Upper lobe of left lung (tissue), 6 donors: ENCODE results near the gene CCDC138. TPM values are rescaled to one million over a fixed set of nuclear protein-coding genes. Genes with fewer than 3 reads are reported as not detected.
A peak's percentile ranks its signal among the peaks of the same experiment; 100 is the strongest.

Experiments
- ATAC-seq, 2 donors: fragments of 200-7000 bp; cut with Tn5 transposase; one replicate each; pipeline ENCODE4 v1.9.1; 2022; ENCODE audit warnings: mild to moderate bottlenecking in 2 of 2, moderate library complexity in 2 of 2; ENCODE audit not compliant: low FRiP score in 2 of 2
- DNase-seq, 2 donors: peaks; one replicate each; pipeline ENCODE4 v3.0.0-alpha.2; 2019 to 2020
- H3K27ac ChIP-seq, 4 donors: fragments of 200-600 bp; sonication (generic); one replicate each; pipeline ENCODE4 v1.5.1; 2016 to 2019
- H3K27me3 ChIP-seq, 4 donors: fragments of 200-600 bp; sonication (generic); one replicate each; pipeline ENCODE4 v1.5.1; 2017 to 2019
- H3K36me3 ChIP-seq, 4 donors: fragments of 200-600 bp; sonication (generic); one replicate each; pipeline ENCODE4 v1.5.1; 2016 to 2019
- H3K4me1 ChIP-seq, 4 donors: fragments of 200-600 bp; sonication (generic); one replicate each; pipeline ENCODE4 v1.5.1; 2018 to 2019
- H3K4me3 ChIP-seq, 4 donors: fragments of 200-600 bp; sonication (generic); one replicate each; pipeline ENCODE4 v1.5.1; 2017 to 2019; ENCODE audit warnings: mild to moderate bottlenecking in 2 of 4, moderate library complexity in 1 of 4
- H3K9me3 ChIP-seq, 4 donors: fragments of 200-600 bp; sonication (generic); one replicate each; pipeline ENCODE4 v1.5.1; 2018 to 2019
- CTCF ChIP-seq, 6 experiments: fragments of 450-650 bp in 4 of 6; fragments of 200-600 bp in 2 of 6; sonication (generic) in 2 of 6; IDR thresholded peaks; one replicate each; pipeline ENCODE4 v1.5.1; 2016 to 2019; ENCODE audit warnings: antibody characterized with exemption in 6 of 6
- EP300 ChIP-seq, 4 donors: sonication (generic); formaldehyde crosslinking; IDR thresholded peaks; one replicate each; pipeline ENCODE4 v1.5.1; 2017; ENCODE audit warnings: antibody characterized with exemption in 4 of 4, control low read depth in 2 of 4
- POLR2A ChIP-seq, 4 donors: fragments of 450-650 bp; IDR thresholded peaks; one replicate each; pipeline ENCODE4 v1.5.1; 2016 to 2017; ENCODE audit warnings: antibody characterized with exemption in 4 of 4, mild to moderate bottlenecking in 2 of 4
- POLR2AphosphoS5 ChIP-seq, 2 donors: sonication (generic); formaldehyde crosslinking; IDR thresholded peaks; one replicate each; pipeline ENCODE4 v1.5.1; 2017; ENCODE audit warnings: antibody characterized with exemption in 2 of 2
- WGBS, 2 donors: methylation state at CpG; one replicate each; pipeline ENCODE4 v1.1.5; 2017 to 2018; 5-methylcytosine and 5-hydroxymethylcytosine counted together
- total RNA-seq, 6 donors: library from RNA; depleted of rRNA in 4 of 6; stranded (reverse); fragments of >200 nt in 4 of 6; gene quantifications; one replicate each; pipeline versions ENCODE4 v1.1.0 to v1.2.1, GENCODE V29; 2016 to 2021
- donor health status: DM: no; HTN: no; CAD: no; lungs with moderate emphysema.
- donor health status: DM: no; HTN: yes; CAD: no; lungs with severe emphysema.

The CCDC138 gene
- total RNA-seq, 6 donors from 2014 or later, result 2.4 to 16.3 (median 3.2) TPM

GRCh38 chr2:108869542-108869941 is 83.0 kb downstream of the CCDC138 start:
- no peaks in the 10 kb centered on the region for H3K36me3 ChIP-seq
- H3K4me1 ChIP-seq, result no peaks in the 10 kb centered on the region
- DNase-seq (no peak), ATAC-seq (no peak)
- H3K27ac ChIP-seq, result no peak overlapping the region
- peaks cover 0 to 7% (median 6%) of the 10 kb centered on the region in 4 donors for H3K9me3 ChIP-seq
- WGBS, 2 donors, result 88 to 94% methylated on average over 3 of the region's 3 CpGs
- H3K4me3 ChIP-seq, result no peak overlapping the region
- H3K27me3 ChIP-seq, result no peaks in the 10 kb centered on the region
- TF ChIP-seq POLR2AphosphoS5 (IDR thresholded peaks at IDR 0.05) (no peak), POLR2A (IDR thresholded peaks at IDR 0.05) (no peak), EP300 (IDR thresholded peaks at IDR 0.05) (no peak), CTCF (IDR thresholded peaks at IDR 0.05) (no peak)

GRCh38 chr2:108870069-108870644 is 83.6 kb downstream of the CCDC138 start:
- ATAC-seq (no peak), DNase-seq (no peak)
- 95 to 98% methylated on average over 5 of the region's 5 CpGs for WGBS, 2 donors
- H3K27ac ChIP-seq, result no peak overlapping the region
- H3K4me3 ChIP-seq, result no peak overlapping the region
- H3K27me3 ChIP-seq, result no peaks in the 10 kb centered on the region
- TF ChIP-seq POLR2A (IDR thresholded peaks at IDR 0.05), result no peak
- TF ChIP-seq POLR2AphosphoS5 (IDR thresholded peaks at IDR 0.05), result no peak
- TF ChIP-seq CTCF (IDR thresholded peaks at IDR 0.05), result no peak
- TF ChIP-seq EP300 (IDR thresholded peaks at IDR 0.05), result no peak
- H3K4me1 ChIP-seq, result no peaks in the 10 kb centered on the region
- H3K36me3 ChIP-seq, result no peaks in the 10 kb centered on the region
- peaks cover 0 to 7% (median 6%) of the 10 kb centered on the region in 4 donors for H3K9me3 ChIP-seq

- H3K27ac ChIP-seq, result no peak overlapping the region
- 92 to 96% methylated on average over 2 of the region's 2 CpGs for WGBS, 2 donors
- no peak for TF ChIP-seq POLR2A (IDR thresholded peaks at IDR 0.05)
- no peak for TF ChIP-seq POLR2AphosphoS5 (IDR thresholded peaks at IDR 0.05)
- TF ChIP-seq EP300 (IDR thresholded peaks at IDR 0.05), result no peak
- no peak for TF ChIP-seq CTCF (IDR thresholded peaks at IDR 0.05)
- H3K27me3 ChIP-seq, result no peaks in the 10 kb centered on the region
- no peak for DNase-seq
- H3K9me3 ChIP-seq, result no peaks in the 10 kb centered on the region
- H3K4me3 ChIP-seq, result no peak overlapping the region
- ATAC-seq, result no peak
- H3K36me3 ChIP-seq, result no peaks in the 10 kb centered on the region
- no peaks in the 10 kb centered on the region for H3K4me1 ChIP-seq
Observed at GRCh38 chr2:108877506-108877905, 90.9 kb downstream of the CCDC138 start.

GRCh38 chr2:108878276-108878675 is 91.7 kb downstream of the CCDC138 start:
- Histone ChIP-seq H3K36me3 (no peaks in the 10 kb centered on the region), H3K4me3 (no peak overlapping the region), H3K27ac (no peak overlapping the region), H3K4me1 (no peaks in the 10 kb centered on the region), H3K27me3 (no peaks in the 10 kb centered on the region), H3K9me3 (no peaks in the 10 kb centered on the region)
- TF ChIP-seq POLR2AphosphoS5 (IDR thresholded peaks at IDR 0.05) (no peak), CTCF (IDR thresholded peaks at IDR 0.05) (no peak), EP300 (IDR thresholded peaks at IDR 0.05) (no peak), POLR2A (IDR thresholded peaks at IDR 0.05) (no peak)
- 50 to 77% methylated on average over 2 of the region's 2 CpGs for WGBS, 2 donors
- DNase-seq (no peak), ATAC-seq (no peak)

- Histone ChIP-seq H3K4me3 (no peak overlapping the region), H3K27ac (no peak overlapping the region), H3K9me3 (peaks cover 0 to 5% (median 2%) of the 10 kb centered on the region in 4 donors), H3K4me1 (peaks cover 0 to 6% (median 3%) of the 10 kb centered on the region in 4 donors), H3K36me3 (no peaks in the 10 kb centered on the region), H3K27me3 (no peaks in the 10 kb centered on the region)
- WGBS, 2 donors, result 23 to 47% methylated on average over 6 of the region's 6 CpGs
- TF ChIP-seq POLR2AphosphoS5 (IDR thresholded peaks at IDR 0.05) (no peak), POLR2A (IDR thresholded peaks at IDR 0.05) (no peak), CTCF (IDR thresholded peaks at IDR 0.05) (no peak), EP300 (IDR thresholded peaks at IDR 0.05) (no peak)
- peak in 1 of 2 donors; percentile 44 for DNase-seq
- ATAC-seq, result peak; percentile 26 to 73
Observed at GRCh38 chr2:108884619-108885018, 98.0 kb downstream of the CCDC138 start.
